ENCODE results near the gene ST3GAL3.

- TF ChIP-seq, protein P1, sequence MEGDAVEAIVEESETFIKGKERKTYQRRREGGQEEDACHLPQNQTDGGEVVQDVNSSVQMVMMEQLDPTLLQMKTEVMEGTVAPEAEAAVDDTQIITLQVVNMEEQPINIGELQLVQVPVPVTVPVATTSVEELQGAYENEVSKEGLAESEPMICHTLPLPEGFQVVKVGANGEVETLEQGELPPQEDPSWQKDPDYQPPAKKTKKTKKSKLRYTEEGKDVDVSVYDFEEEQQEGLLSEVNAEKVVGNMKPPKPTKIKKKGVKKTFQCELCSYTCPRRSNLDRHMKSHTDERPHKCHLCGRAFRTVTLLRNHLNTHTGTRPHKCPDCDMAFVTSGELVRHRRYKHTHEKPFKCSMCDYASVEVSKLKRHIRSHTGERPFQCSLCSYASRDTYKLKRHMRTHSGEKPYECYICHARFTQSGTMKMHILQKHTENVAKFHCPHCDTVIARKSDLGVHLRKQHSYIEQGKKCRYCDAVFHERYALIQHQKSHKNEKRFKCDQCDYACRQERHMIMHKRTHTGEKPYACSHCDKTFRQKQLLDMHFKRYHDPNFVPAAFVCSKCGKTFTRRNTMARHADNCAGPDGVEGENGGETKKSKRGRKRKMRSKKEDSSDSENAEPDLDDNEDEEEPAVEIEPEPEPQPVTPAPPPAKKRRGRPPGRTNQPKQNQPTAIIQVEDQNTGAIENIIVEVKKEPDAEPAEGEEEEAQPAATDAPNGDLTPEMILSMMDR (IDR thresholded peaks at IDR 0.05) = no peak
- TF ChIP-seq POLR2A (IDR thresholded peaks at IDR 0.05) = no peak
These were observed 176.0 kb downstream of the ST3GAL3 start for GRCh38 chr1:43883321-43883720.

Measured in Peyer's patch (tissue), 4 donors.